Uterus (tissue), 2 donors: Measurements from ENCODE around the gene CWF19L1.

Experiments used
- POLR2A ChIP-seq, 2 donors: fragments of 450-650 bp; IDR thresholded peaks; one replicate each; pipeline ENCODE4 v1.6.1; 2016; ENCODE audit warnings: antibody characterized with exemption in 2 of 2, mild to moderate bottlenecking in 1 of 2, moderate library complexity in 1 of 2
- TF ChIP-seq, protein P1 (sequence below), 4 experiments: fragments of 200-600 bp in 2 of 4; fragments of 450-650 bp in 2 of 4; sonication (generic) in 2 of 4; IDR thresholded peaks; one replicate each; pipeline ENCODE4 v1.5.1; 2016 to 2019; ENCODE audit warnings: antibody characterized with exemption in 4 of 4, mild to moderate bottlenecking in 2 of 4, moderate library complexity in 1 of 4

DNA sequence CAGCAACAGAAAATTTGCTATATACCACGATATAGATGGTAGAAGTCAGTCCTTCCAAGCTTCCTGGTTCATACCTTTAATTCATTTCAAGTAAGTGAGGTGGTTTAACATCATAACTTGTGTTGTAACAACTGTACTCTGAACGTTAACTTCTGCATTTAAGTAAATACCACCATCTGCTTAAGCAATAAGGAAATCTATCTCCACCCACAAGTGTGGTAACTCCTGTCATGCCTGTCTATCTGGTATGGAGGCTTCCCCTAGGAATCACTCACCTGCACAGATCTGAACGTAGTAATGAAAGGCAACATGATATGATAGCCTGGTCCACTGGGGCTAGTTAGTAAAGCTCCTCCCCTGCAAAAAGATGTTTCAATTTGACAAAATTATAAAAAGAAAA is 84.0 kb downstream of the CWF19L1 start:
- TF ChIP-seq, protein P1, sequence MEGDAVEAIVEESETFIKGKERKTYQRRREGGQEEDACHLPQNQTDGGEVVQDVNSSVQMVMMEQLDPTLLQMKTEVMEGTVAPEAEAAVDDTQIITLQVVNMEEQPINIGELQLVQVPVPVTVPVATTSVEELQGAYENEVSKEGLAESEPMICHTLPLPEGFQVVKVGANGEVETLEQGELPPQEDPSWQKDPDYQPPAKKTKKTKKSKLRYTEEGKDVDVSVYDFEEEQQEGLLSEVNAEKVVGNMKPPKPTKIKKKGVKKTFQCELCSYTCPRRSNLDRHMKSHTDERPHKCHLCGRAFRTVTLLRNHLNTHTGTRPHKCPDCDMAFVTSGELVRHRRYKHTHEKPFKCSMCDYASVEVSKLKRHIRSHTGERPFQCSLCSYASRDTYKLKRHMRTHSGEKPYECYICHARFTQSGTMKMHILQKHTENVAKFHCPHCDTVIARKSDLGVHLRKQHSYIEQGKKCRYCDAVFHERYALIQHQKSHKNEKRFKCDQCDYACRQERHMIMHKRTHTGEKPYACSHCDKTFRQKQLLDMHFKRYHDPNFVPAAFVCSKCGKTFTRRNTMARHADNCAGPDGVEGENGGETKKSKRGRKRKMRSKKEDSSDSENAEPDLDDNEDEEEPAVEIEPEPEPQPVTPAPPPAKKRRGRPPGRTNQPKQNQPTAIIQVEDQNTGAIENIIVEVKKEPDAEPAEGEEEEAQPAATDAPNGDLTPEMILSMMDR (IDR thresholded peaks at IDR 0.05), result no peak
- TF ChIP-seq POLR2A (IDR thresholded peaks at IDR 0.05), result no peak
